AG10803 (cell line): ENCODE data around the gene TMEM121B.
"Not testable (repeated sequence)": the region's sequence is repeated elsewhere in the genome, so short reads cannot be mapped to it uniquely, and the experiment has no call there.

Experiments used
- DNase-seq: peaks from one replicate; pipeline ENCODE4 v3.0.0; 2010; ENCODE audit warnings: low read depth
- H3K4me3 ChIP-seq: 2 replicates; pipeline ENCODE4 v1.5.1; 2011; ENCODE audit warnings: mild to moderate bottlenecking, low read length, control low read depth
- TF ChIP-seq, protein P1 (sequence below): conservative IDR thresholded peaks from 2 replicates; pipeline ENCODE4 v1.5.1; 2011; ENCODE audit warnings: mild to moderate bottlenecking, low read length, control low read depth, inconsistent platforms

TMEM121B gene

DNA sequence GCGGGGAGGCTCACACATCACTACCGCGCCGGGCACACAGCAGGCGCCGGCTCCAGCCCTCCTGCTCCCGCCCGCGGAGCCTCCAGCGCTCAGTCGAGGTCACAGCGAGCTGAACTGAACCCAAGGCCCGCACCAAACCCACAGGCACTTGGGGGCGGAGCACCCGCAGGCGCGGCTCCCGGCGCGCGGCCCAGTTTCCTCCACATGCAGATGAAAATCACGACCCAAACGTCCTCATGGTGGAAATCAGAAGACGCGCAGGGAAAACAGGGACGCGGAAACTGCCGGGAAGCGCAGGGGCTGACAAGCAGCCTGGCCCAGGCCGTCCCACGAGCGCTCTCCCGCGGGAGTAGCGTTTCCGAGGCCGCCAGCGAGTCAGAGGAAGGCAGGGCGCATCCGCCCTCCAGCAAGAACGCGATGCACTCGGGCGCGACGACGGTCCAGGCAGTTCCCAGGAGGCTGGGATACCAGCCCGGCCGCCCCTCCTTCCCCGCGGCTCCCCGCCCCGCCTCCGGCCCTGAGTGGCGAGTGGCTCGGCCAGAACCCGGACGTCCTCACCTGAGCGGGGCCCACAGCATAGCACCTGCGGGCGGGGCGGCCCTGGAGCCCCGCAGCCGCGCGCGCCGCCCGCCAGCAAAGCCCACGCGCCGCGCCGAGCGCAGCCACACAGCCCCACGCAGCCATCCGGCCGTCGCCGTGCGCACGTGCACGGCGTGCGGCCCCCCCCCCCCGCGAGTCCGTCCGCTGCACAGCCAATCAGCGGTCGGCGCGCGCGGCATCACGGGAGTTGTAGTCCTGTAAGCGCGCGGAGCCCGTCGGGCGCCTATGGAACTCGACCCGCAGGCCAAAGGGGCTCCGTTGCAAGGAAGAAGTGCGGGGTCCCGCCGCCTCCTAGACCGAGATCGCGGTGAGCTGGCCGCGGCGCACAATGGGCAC is 37.7 kb upstream of the TMEM121B start, which contains the start of gene HDHD5:
TSS of gene HDHD5 (minus strand) at position 710 of the 936 bp plus-strand sequence. CDS start at position 684, 26 bp downstream.
- TF ChIP-seq, protein P1, sequence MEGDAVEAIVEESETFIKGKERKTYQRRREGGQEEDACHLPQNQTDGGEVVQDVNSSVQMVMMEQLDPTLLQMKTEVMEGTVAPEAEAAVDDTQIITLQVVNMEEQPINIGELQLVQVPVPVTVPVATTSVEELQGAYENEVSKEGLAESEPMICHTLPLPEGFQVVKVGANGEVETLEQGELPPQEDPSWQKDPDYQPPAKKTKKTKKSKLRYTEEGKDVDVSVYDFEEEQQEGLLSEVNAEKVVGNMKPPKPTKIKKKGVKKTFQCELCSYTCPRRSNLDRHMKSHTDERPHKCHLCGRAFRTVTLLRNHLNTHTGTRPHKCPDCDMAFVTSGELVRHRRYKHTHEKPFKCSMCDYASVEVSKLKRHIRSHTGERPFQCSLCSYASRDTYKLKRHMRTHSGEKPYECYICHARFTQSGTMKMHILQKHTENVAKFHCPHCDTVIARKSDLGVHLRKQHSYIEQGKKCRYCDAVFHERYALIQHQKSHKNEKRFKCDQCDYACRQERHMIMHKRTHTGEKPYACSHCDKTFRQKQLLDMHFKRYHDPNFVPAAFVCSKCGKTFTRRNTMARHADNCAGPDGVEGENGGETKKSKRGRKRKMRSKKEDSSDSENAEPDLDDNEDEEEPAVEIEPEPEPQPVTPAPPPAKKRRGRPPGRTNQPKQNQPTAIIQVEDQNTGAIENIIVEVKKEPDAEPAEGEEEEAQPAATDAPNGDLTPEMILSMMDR: no peak; the same call in 1 of the 2 replicates
- peak within 1 kb of the TSS; percentile 79 for H3K4me3 ChIP-seq
- peak; percentile 86 for DNase-seq

DNA sequence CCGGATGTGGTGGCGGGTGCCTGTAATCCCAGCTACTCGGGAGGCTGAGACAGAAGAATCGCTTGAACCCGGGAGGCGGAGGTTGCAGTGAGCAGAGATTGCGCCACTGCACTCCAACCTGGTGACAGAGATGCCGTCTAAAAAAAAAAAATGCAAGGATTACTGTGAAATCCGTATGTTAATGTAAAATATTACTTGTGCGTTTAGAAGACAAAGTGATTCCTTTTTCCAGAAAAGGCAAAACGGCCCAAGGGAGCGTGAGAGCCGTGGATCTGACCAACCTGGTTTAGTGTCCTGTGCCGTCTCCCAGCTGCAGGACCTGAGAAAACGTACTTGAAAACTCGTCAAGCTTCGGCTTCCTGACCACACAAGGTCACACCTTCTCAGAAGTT is 37.0 kb upstream of the TMEM121B start:
- DNase-seq: no peak
- TF ChIP-seq, protein P1: no peak
- peak overlapping the region; percentile 79 for H3K4me3 ChIP-seq

DNA sequence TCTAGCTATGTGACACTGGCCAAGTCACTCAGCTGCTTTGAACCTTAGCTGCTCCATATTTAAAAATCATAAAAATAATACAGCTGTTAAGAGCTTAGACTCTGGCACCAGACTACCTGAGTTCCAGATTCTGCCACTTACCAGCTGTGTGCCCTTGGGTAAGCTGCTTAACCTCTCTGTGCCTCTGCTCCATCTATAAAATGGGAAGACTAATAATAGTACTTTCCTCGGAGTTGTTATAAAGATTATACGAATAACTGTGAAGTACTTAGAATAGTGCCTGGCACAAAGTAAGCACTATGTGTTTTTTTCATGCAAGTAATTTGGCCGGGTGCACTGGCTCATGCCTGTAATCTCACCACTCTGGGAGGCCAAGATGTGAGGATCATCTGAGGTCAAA is 36.6 kb upstream of the TMEM121B start:
- no peak for DNase-seq
- TF ChIP-seq, protein P1: no peak
- H3K4me3 ChIP-seq: peak overlapping the region; percentile 17; the same call in 1 of the 2 replicates

DNA sequence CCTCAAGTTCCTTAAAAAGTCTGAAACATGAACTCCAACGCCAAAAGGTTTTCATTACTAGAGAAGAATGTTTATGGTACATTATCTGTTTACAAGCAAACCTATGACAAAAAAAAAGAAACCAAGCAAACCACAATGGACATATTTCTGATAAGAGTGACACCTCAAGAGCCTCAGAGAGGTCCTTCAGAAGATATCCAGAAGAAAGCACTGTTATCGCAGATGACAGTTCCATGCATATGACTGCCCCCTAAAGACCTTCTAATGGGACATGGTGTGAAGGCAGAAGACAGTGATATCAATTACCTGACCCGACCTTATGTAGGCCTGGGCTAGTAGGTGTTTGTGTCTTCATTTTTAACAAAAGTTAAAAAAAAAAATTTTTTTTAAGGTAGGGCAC is 34.8 kb upstream of the TMEM121B start:
- TF ChIP-seq, protein P1: no peak
- H3K4me3 ChIP-seq: no peak overlapping the region
- no peak for DNase-seq

- no peak overlapping the region for H3K4me3 ChIP-seq
- DNase-seq: no peak
- TF ChIP-seq, protein P1: no peak
These were observed 31.8 kb upstream of the TMEM121B start for GRCh38 chr22:17152971-17153370.

DNA sequence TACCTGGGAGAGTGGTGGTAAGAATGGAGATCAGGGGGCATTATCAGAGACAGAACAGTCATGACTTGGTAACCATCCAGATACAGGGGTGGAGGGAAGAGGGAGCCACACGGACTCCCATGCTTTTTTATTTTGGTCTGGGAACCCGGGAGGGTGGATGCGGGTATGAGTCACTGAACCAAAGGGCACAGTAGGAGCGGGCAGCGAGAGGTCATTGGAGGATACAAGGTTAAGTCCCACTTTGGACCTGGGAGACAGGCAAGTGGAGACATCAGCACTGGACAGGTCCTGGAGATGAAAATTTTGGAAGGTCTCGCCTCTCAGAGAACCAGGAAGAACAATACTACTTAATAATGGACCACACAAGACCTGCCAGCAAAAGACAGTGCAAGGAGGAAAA is 31.2 kb upstream of the TMEM121B start:
- no peak for DNase-seq
- H3K4me3 ChIP-seq: no peak overlapping the region
- TF ChIP-seq, protein P1: no peak

GRCh38 chr22:17149076-17149815 is 28.1 kb upstream of the TMEM121B start:
- no peak for DNase-seq
- H3K4me3 ChIP-seq: no peak overlapping the region
- TF ChIP-seq, protein P1: no peak

DNA sequence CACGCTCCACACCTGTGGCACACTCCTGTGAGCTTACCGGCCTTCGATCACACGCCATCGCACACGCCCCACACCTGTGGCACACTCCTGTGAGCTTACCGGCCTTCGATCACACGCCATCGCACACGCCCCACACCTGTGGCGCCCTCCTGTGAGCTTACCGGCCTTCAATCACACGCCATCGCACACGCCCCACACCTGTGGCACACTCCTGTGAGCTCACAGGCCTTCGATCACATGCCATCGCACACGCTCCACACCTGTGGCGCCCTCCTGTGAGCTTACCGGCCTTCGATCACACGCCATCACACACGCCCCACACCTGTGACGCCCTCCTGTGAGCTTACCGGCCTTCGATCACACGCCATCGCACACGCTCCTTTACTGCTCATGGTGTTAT is 26.3 kb upstream of the TMEM121B start:
- not testable (repeated sequence) for H3K4me3 ChIP-seq, DNase-seq
